GM12891 (cell line): ENCODE data around the gene FSTL4.
"Not testable (repeated sequence)": the region's sequence is repeated elsewhere in the genome, so short reads cannot be mapped to it uniquely, and the experiment has no call there.

Experiments used
- DNase-seq: peaks from one replicate; pipeline ENCODE4 v3.0.0; 2011; ENCODE audit warnings: low spot score; ENCODE audit not compliant: insufficient read length
- FAIRE-seq: peaks from 2 replicates; lab custom pipeline; 2011; peaks lifted over from hg19 to GRCh38; lab: Jason Lieb, UNC
- PAX5 ChIP-seq: IDR thresholded peaks from 2 replicates; pipeline ENCODE4 v1.6.1; 2011; ENCODE audit warnings: low read length, moderate library complexity, mild to moderate bottlenecking; ENCODE audit not compliant: insufficient read depth, severe bottlenecking
- POLR2A ChIP-seq: IDR thresholded peaks from 2 replicates; pipeline ENCODE4 v1.6.1; 2011; ENCODE audit warnings: low read depth, low read length, control low read depth
- POLR2AphosphoS5 ChIP-seq: IDR thresholded peaks from 2 replicates; pipeline ENCODE4 v1.6.1; 2011; ENCODE audit warnings: low read depth, low read length, control low read depth
- POU2F2 ChIP-seq: IDR thresholded peaks from 2 replicates; pipeline ENCODE4 v1.6.1; 2011; ENCODE audit warnings: low read depth, mild to moderate bottlenecking, control low read depth, low read length, moderate library complexity
- SPI1 ChIP-seq: IDR thresholded peaks from 2 replicates; pipeline ENCODE4 v1.6.1; 2011; ENCODE audit warnings: low read depth, low read length, control low read depth
- TAF1 ChIP-seq: IDR thresholded peaks from 2 replicates; pipeline ENCODE4 v1.6.1; 2011; ENCODE audit warnings: low read depth, low read length, control low read depth

Gene FSTL4

DNA sequence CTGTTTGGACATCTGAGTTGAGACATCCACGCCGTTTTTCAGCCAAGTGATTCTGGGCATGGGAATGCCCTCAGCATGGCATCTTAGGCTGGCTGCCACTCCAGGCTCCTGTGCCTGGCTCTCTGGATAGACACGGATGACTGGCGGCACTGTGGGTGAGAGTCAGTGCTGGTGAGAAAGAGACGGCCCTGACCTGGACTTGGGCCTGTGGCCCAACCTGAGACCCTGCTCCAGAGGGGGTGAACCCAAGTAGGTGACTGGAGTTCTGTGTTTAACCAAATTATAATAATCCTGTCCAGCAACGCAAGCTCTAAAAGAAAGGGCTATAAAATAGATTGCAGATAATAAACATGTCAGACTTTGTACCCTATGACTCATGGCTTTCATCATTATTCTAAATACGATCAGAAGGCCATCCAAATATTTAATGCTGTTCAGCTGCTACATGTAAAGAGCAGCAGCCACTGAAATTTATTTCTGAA lies 386.6 kb downstream of the FSTL4 start:
- TF ChIP-seq SPI1 (no peak), PAX5 (no peak), POU2F2 (no peak), POLR2AphosphoS5 (no peak), TAF1 (no peak)
- DNase-seq: no peak
- no peak for FAIRE-seq

DNA sequence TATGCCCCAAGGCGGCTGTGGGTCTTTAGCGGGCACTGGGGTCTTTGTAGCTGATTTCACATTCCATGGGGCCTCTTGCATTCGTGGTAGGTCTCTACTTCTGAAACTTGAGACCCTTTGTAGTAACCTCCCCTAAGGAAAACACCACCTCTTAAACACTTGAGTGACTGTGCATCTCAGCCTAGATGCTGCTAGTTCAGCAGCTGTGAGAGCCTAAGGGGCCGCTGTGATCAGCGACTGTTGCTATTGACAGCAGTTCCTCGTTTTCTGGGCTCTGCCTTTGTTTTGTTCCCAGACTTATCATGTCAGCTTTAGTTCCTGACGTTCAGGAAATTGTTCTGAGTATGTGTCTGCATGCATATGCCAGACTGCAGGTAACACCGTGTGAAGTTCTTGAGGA lies 389.4 kb downstream of the FSTL4 start:
- FAIRE-seq (no peak), DNase-seq (no peak)
- TF ChIP-seq POLR2AphosphoS5 (no peak), TAF1 (no peak), POLR2A (no peak), PAX5 (no peak), POU2F2 (no peak), SPI1 (no peak)

DNA sequence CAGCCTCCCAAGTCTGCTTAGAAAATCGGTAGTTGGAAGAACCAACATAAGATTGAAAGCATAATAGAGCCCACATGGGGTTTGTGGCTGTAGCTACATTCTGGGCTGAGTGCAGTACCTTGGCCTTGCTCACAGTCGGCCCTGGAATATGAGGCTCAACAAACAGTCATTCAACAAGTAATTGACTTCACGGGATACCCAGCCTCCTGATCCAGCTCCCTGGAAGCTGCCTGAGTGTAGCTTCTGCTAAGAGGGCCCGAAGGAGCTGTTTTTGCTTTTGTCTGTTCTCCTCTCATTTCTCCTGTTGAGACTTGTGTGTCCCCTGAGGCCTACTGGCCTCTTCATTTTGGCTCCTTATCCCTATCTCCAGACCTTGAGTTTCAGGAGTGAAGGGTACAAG lies 389.8 kb downstream of the FSTL4 start:
- no peak for DNase-seq
- no peak for FAIRE-seq
- TF ChIP-seq TAF1 (no peak), POLR2AphosphoS5 (no peak), SPI1 (no peak), PAX5 (no peak), POU2F2 (no peak), POLR2A (no peak)

DNA sequence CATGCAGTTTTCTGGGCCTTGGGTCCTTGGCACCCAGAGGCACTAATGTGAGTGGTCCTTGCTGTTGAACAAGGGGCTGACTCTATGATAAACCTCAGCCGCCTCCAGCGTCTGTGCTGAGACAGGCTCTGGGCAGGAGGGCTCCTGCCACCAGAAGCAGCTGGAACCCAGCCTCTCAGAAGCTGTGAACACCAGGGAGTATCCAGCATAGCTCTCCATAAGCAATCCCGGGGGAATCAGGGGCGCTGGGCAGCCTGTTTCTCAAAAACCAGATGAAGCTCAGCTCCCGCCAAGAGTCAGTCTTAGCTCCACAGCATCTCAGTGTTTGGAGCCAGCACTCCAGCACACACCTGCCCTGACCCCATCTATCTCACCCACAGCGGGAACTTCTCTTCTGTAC lies 390.3 kb downstream of the FSTL4 start:
- DNase-seq: no peak
- no peak for FAIRE-seq
- TF ChIP-seq POLR2A: no peak
- TF ChIP-seq TAF1: no peak
- TF ChIP-seq PAX5: no peak
- TF ChIP-seq POLR2AphosphoS5: no peak
- TF ChIP-seq SPI1: no peak
- no peak for TF ChIP-seq POU2F2

DNA sequence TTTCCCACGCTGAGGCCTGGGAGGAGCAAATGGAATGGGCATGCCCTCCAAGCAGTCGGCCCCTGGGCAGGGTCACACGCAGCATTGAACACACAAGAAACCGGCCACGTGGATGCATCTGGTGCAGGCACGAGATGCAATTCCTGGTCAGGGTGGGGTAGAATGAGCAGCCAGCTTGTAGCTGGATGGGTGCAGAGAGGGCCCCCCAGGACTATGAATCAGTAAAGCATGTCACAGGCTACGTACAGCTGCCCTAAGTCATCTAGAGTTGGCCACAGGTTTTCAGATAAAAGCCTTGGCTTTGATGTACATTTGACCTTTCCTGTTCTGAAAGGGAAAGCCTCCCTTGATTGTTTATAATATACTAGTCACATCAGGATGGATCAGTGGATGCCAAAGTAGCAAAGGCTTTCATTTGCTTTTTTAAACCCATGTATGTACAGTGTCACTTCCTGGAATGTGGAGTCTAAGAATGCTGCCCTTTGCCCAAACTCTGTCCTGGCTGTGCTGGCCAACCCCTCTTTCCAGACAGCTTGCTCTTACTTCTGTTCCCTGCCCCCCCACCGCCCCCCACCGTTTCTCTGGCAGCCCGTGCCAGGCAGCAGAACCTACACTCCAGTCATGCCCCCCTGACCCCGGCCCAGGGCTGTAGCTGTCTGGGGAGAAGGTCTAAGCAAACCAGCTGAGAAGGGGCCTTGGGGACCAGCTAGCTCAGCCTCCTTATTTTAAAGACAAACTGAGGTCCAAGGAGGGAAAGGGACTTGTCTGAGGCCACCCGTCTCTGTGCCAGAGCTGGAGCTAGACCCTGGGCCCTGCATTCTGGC lies 391.3 kb downstream of the FSTL4 start:
- no peak for TF ChIP-seq POLR2A
- no peak for TF ChIP-seq PAX5
- no peak for TF ChIP-seq TAF1
- no peak for TF ChIP-seq POU2F2
- no peak for TF ChIP-seq POLR2AphosphoS5
- TF ChIP-seq SPI1: no peak
- DNase-seq: no peak
- FAIRE-seq: no peak

DNA sequence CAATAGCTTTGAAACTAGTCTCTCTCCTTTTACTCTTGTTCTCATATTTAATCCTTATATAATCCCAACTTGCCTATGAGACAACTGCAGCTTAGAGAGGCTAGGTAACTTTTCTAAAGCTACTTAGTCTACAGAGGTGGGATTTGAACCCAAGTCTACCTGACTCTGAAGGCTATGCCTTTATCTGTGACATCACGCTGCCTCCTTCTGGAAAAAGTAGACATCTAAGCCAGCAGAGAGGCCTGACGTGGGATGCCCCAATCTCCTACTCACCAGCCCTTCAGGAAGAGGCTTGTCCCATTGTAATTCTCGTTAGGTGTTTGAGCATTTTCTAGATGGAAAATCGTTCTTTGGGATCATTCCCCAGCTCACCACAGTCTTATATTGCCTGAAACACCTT lies 393.0 kb downstream of the FSTL4 start:
- TF ChIP-seq POLR2AphosphoS5 (no peak), TAF1 (no peak), POLR2A (no peak), PAX5 (no peak), SPI1 (no peak), POU2F2 (no peak)
- no peak for FAIRE-seq
- no peak for DNase-seq

DNA sequence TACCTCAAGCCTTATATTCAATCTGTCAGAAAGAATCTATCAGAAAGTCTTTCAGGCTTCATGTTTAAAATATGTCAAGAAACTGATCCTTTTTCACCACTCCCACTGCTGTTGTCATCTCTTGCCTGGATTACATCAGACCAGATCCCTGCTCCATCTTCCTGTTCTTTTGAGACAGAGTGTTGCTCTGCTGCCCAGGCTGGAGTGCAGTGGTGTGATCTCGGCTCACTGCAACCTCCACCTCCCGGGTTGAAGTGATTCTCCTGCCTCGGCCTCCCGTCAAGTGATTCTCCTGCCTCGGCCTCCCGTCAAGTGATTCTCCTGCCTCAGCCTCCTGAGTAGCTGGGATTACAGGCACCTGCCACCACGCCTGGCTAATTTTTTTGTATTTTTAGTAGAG lies 396.2 kb downstream of the FSTL4 start:
- FAIRE-seq, DNase-seq: not testable (repeated sequence)

DNA sequence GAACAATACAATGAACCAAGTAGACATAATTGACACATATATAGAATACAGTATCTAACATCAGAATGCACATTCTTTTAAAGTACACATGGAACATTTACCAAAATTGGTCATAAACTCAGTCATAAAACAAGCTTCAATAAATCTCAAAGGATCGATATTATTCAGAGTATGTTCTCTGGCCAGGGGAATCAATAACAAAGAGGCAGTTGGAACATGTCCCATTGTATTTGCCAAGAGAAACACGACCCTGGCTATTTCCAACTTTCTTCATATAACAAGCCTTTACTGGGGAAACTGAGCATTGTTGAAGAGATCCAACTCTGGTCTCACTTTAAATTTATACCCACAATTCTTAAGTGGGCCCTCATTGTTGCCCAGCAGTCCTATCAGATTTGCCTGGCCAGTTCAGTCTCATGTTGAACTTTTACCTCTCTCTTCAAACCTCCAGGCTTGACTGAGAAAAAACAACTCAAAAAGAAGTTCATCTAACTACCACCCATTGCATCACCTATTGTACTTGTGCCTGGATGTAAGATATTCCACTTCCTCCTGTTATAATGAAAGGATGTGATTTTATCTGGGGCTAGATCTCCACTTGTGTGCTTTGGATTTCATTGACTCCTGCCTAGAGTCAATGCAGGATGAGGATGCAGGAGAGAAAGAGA lies 398.1 kb downstream of the FSTL4 start:
- FAIRE-seq: no peak
- DNase-seq: no peak
- TF ChIP-seq TAF1 (no peak), POLR2A (no peak), SPI1 (no peak), POLR2AphosphoS5 (no peak), PAX5 (no peak), POU2F2 (no peak)

DNA sequence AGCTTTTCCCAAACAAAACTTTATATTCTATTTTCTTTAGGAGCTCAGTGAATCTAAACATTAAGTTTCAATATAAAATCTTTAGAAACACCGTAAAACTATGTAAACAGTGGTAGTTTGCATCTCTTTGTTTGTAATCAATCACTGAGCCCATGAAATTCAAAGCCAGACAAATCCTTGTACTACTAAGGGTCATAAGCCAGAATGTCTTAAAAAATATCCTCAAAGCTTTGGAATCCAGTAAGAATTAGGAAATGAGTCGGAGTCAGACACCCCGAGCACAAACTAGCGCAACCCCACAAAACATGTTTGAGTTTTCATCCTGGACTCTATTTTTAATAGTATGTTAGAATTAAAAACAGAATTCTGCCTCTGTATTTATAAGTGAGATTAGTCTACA lies 406.7 kb downstream of the FSTL4 start:
- FAIRE-seq: no peak
- no peak for TF ChIP-seq POU2F2
- no peak for TF ChIP-seq PAX5
- no peak for TF ChIP-seq SPI1
- TF ChIP-seq POLR2A: no peak
- TF ChIP-seq POLR2AphosphoS5: no peak
- no peak for TF ChIP-seq TAF1
- no peak for DNase-seq

DNA sequence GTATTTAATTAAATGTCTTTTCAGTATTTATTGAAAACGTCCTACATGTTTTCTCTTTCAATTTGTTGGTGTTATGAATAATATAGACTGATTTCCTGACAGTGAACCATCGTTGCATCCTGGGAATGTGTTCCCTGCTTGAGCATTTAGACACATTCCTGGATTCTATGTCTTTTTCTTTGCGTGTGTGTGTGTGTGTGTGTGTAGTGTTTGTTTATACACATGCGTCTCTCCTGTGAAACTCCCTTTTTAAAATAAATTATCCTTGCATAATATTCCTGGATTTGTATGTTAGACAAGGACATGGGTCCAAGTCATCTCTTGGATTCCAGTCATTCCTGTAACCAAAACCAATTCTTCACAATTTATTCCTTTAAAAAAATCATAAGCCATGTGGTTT lies 407.1 kb downstream of the FSTL4 start:
- no peak for TF ChIP-seq PAX5
- TF ChIP-seq POU2F2: no peak
- TF ChIP-seq POLR2A: no peak
- no peak for TF ChIP-seq SPI1
- no peak for TF ChIP-seq POLR2AphosphoS5
- TF ChIP-seq TAF1: no peak
- FAIRE-seq (no peak), DNase-seq (no peak)
